Caco-2 (cell line): ENCODE measurements around the gene MED6. TPM values are rescaled to one million over a fixed set of nuclear protein-coding genes. Genes with fewer than 3 reads are reported as not detected.

Experiments used
- BruUV-seq: library from RNA; stranded (reverse); fragments of 400-500 nt; replicated peaks from 2 replicates; lab custom pipeline; 2021; lab: Mats Ljungman, UMichigan
- CTCF ChIA-PET: fragments of 300-600 bp; sonication (Branson Sonifier 250); formaldehyde crosslinking; loops from one replicate; lab custom pipeline; 2022; ENCODE audit warnings: antibody characterized with exemption; lab: Charles Lee
- POLR2A ChIA-PET: fragments of 300-600 bp; sonication (Branson Sonifier 250); formaldehyde crosslinking; loops from one replicate; lab custom pipeline; 2022; ENCODE audit warnings: antibody characterized with exemption; lab: Charles Lee
- DNase-seq, 2 experiments: peaks; one replicate each; pipeline versions ENCODE4 v3.0.0 to v3.0.0-alpha.2; 2020 to 2022
- H3K27me3 ChIP-seq: replicated peaks from 2 replicates; pipeline ENCODE4 v1.6.0; 2011; ENCODE audit warnings: low read length; ENCODE audit not compliant: control insufficient read depth, insufficient read depth
- H3K36me3 ChIP-seq: 2 replicates; pipeline ENCODE4 v1.5.1; 2011; ENCODE audit warnings: low read length; ENCODE audit not compliant: control insufficient read depth, insufficient read depth
- H3K4me1 ChIP-seq: fragments of 250-450 bp; sonication (Bioruptor Pico); 2 replicates; pipeline ENCODE4 v1.5.1; 2020; ENCODE audit warnings: mild to moderate bottlenecking
- H3K4me3 ChIP-seq: 2 replicates; pipeline ENCODE4 v1.5.1; 2011; ENCODE audit warnings: low read depth, mild to moderate bottlenecking, control low read depth, low read length
- H3K9me3 ChIP-seq: fragments of 250-450 bp; sonication (Bioruptor Pico); 2 replicates; pipeline ENCODE4 v1.5.1; 2020; ENCODE audit warnings: mild to moderate bottlenecking, moderate library complexity
- H3K27ac Mint-ChIP-seq: one replicate; pipeline ENCODE4 v1.8.0; 2022; ENCODE audit warnings: mixed read lengths; ENCODE audit not compliant: unreplicated experiment
- H3K27me3 Mint-ChIP-seq: one replicate; pipeline ENCODE4 v1.8.0; 2022; ENCODE audit warnings: mixed read lengths; ENCODE audit not compliant: insufficient read depth, unreplicated experiment
- H3K36me3 Mint-ChIP-seq: one replicate; pipeline ENCODE4 v1.8.0; 2022; ENCODE audit warnings: mild to moderate bottlenecking, mixed read lengths; ENCODE audit not compliant: insufficient read depth, unreplicated experiment
- H3K4me1 Mint-ChIP-seq: one replicate; pipeline ENCODE4 v1.8.0; 2022; ENCODE audit warnings: low read depth, mixed read lengths; ENCODE audit not compliant: unreplicated experiment
- H3K4me3 Mint-ChIP-seq: one replicate; pipeline ENCODE4 v1.8.0; 2022; ENCODE audit warnings: mild to moderate bottlenecking, moderate library complexity, mixed read lengths; ENCODE audit not compliant: unreplicated experiment
- H3K9me3 Mint-ChIP-seq: one replicate; pipeline ENCODE4 v1.8.0; 2022; ENCODE audit warnings: mixed read lengths; ENCODE audit not compliant: unreplicated experiment
- CTCF ChIP-seq, 2 experiments: fragments of 200-600 bp in 1 of 2; IDR thresholded peaks; 1 replicate in 1 of 2; 2 replicates in 1 of 2; pipeline versions ENCODE4 v1.5.1 to v1.8.0; 2011 to 2022; ENCODE audit warnings: antibody characterized with exemption in 1 of 2, control low read depth in 1 of 2, inconsistent platforms in 1 of 2, low read depth in 1 of 2, low read length in 1 of 2, mild to moderate bottlenecking in 1 of 2, moderate library complexity in 1 of 2; ENCODE audit not compliant: insufficient read depth in 1 of 2, severe bottlenecking in 1 of 2, unreplicated experiment in 1 of 2
- intact Hi-C: fragments of 100-400 bp; cut with micrococcal nuclease; formaldehyde crosslinking; loops from one replicate; pipeline ENCODE4 v1.10.0; 2022; ENCODE audit not compliant: unreplicated experiment
- total RNA-seq: library from RNA; stranded (reverse); gene quantifications from 2 replicates; pipeline ENCODE4 v1.2.3, GENCODE V29; 2022

Gene MED6
- total RNA-seq, 1 experiment from 2014 or later: 55.5 TPM

GRCh38 chr14:70558356-70558755 lies 42.1 kb downstream of the MED6 start:
- POLR2A ChIA-PET: no interaction called here
- H3K27me3 Mint-ChIP-seq: no peaks in the 10 kb centered on the region
- H3K9me3 ChIP-seq: peaks cover 17% of the 10 kb centered on the region
- H3K4me1 Mint-ChIP-seq: no peaks in the 10 kb centered on the region
- H3K9me3 Mint-ChIP-seq: peaks cover 23% of the 10 kb centered on the region
- no peak overlapping the region for H3K27ac Mint-ChIP-seq
- H3K4me3 Mint-ChIP-seq: no peak overlapping the region
- peaks cover 21% of the 10 kb centered on the region for H3K36me3 Mint-ChIP-seq
- no peaks in the 10 kb centered on the region; the same call in 1 of the 2 replicates for H3K36me3 ChIP-seq
- no peaks in the 10 kb centered on the region for H3K4me1 ChIP-seq
- no peak overlapping the region for H3K4me3 ChIP-seq
- no TSS peak for BruUV-seq
- DNase-seq: no peak
- TF ChIP-seq CTCF (IDR thresholded peaks at IDR 0.05; ENCODE audit: insufficient read depth in 1 of 2, low read depth in 1 of 2, low read length in 1 of 2, severe bottlenecking in 1 of 2, unreplicated experiment in 1 of 2): no peak
- CTCF ChIA-PET: no interaction called here
- H3K27me3 ChIP-seq: no peaks in the 10 kb centered on the region
- intact Hi-C loops: no loop called here

GRCh38 chr14:70555890-70556289 lies 44.6 kb downstream of the MED6 start:
- POLR2A ChIA-PET: no interaction called here
- no peak for TF ChIP-seq CTCF (IDR thresholded peaks at IDR 0.05; ENCODE audit: insufficient read depth in 1 of 2, low read depth in 1 of 2, low read length in 1 of 2, severe bottlenecking in 1 of 2, unreplicated experiment in 1 of 2)
- Mint-ChIP-seq H3K4me3 (no peak overlapping the region), H3K4me1 (no peaks in the 10 kb centered on the region), H3K36me3 (no peaks in the 10 kb centered on the region), H3K9me3 (peaks cover 6% of the 10 kb centered on the region), H3K27me3 (no peaks in the 10 kb centered on the region), H3K27ac (no peak overlapping the region)
- H3K4me3 ChIP-seq: no peak overlapping the region
- CTCF ChIA-PET: no interaction called here
- H3K36me3 ChIP-seq: no peaks in the 10 kb centered on the region
- no peaks in the 10 kb centered on the region for H3K9me3 ChIP-seq
- BruUV-seq: no TSS peak
- no peaks in the 10 kb centered on the region for H3K27me3 ChIP-seq
- H3K4me1 ChIP-seq: no peaks in the 10 kb centered on the region
- intact Hi-C loops: no loop called here
- no peak for DNase-seq

GRCh38 chr14:70538087-70538486 lies 62.4 kb downstream of the MED6 start:
- no peak overlapping the region for H3K4me3 Mint-ChIP-seq
- H3K4me1 Mint-ChIP-seq: no peaks in the 10 kb centered on the region
- CTCF ChIA-PET: no interaction called here
- no peak for DNase-seq
- H3K36me3 ChIP-seq: no peaks in the 10 kb centered on the region
- BruUV-seq: no TSS peak
- peaks cover 15% of the 10 kb centered on the region for H3K9me3 ChIP-seq
- H3K9me3 Mint-ChIP-seq: peaks cover 28% of the 10 kb centered on the region
- no peaks in the 10 kb centered on the region for H3K27me3 Mint-ChIP-seq
- H3K4me3 ChIP-seq: no peak overlapping the region
- intact Hi-C loops: no loop called here
- H3K27ac Mint-ChIP-seq: no peak overlapping the region
- no peaks in the 10 kb centered on the region for H3K27me3 ChIP-seq
- no peaks in the 10 kb centered on the region for H3K4me1 ChIP-seq
- no peak for TF ChIP-seq CTCF (IDR thresholded peaks at IDR 0.05; ENCODE audit: insufficient read depth in 1 of 2, low read depth in 1 of 2, low read length in 1 of 2, severe bottlenecking in 1 of 2, unreplicated experiment in 1 of 2)
- peaks cover 4% of the 10 kb centered on the region for H3K36me3 Mint-ChIP-seq
- POLR2A ChIA-PET: no interaction called here
